Kidney capillary endothelial cell (primary cell): ENCODE data around the gene URI1.
"Not testable (repeated sequence)": the region's sequence is repeated elsewhere in the genome, so short reads cannot be mapped to it uniquely, and the experiment has no call there.

ENCODE experiments used
- DNase-seq: peaks from one replicate; pipeline ENCODE4 v3.0.0-alpha.2; 2018; ENCODE audit warnings: low spot score

URI1 gene

DNA sequence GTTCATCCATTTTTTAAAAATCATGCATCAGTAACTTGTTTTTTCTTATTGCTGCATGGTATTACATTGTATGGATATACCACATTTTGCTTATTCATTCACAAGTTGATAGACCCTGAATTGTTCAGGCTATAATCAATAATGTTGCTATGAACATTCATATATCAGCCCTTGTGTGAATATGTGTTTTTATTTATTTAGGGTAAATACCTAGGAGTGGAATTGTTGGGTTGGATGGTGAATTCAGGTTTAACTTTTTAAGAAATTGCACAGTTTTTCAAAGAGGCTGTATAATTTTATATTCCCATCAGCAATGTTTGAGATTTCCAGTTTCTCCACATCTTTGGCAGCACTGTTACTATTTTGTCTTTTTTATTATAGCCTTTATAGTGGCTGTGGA is 82.1 kb downstream of the URI1 start:
- DNase-seq = no peak

DNA sequence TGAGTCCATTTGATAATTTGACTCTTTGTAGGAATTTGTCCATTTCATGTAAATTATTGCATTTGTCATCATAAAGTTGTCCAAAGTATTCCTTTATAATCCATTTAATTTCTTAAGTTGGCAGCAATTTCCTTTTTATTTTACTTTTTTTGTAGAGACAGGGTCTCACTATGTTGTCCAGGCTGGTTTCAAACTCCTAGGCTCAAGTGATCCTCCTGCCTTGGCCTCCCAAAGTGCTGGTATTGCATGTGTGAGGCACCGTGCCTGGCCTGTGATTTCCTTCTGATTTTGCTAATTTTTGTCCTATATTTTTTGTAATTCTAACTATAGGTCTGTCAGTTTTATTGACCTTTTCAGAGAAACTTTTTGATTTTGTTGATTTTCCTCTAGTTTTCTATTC is 84.9 kb downstream of the URI1 start:
- DNase-seq = no peak

DNA sequence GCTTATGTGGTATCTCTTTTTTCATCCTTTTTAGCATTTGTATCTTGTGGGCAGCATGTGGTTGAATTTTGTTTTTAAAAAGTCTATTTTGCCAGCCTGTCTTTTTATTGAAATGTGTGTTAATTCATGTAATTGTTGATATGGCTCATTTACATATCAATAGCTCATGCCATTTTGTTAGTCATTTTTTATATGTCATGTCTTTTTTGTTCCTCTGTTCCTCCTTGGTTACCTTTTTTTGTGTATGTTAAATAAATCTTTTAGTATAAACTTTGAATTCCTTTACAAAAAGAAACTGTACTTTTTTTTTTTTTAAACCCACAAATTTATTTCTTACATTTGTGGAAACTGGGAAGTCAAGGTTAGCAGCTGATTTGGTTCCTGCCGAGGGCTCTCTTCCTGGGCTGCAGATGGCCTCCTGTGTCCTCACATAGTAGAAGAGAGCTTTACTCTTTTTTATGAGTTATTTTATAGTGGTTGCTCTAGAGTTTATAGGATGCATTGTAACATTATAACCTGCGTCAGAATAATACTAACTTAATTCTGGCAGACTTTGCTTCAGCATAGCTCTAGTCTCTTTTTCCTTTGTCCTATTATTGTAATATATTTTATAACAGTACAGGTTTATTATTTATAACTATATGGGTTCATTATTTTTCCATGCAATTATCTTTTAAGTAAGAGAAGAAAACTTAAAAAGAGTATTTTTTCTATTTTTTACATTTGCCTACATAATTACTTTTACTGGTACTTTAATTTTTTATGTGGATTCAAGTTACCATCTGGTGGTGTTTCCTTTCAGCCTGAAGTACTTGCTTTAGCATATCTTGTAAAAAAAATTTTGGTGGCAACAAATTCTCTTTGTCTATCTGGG is 86.3 kb downstream of the URI1 start:
- DNase-seq = no peak

DNA sequence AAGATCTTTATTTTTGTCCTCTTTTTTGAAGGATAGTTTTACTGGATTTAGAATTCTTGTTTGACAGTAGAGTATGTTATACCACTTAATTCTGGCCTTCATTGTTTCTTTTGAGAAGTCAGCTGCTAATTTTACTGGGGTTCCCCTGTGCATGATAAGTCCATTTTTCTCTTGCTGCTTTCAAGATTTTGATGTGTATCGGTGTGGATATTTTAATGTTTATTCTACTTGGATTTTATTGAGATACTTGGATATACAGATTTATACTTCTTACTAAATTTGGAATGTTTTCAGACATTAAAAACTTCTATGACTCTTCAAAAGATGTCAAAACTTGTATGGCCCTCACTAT is 86.9 kb downstream of the URI1 start:
- no peak for DNase-seq

- DNase-seq = no peak
Observed at GRCh38 chr19:30029721-30030510, 87.9 kb downstream of the URI1 start.

DNA sequence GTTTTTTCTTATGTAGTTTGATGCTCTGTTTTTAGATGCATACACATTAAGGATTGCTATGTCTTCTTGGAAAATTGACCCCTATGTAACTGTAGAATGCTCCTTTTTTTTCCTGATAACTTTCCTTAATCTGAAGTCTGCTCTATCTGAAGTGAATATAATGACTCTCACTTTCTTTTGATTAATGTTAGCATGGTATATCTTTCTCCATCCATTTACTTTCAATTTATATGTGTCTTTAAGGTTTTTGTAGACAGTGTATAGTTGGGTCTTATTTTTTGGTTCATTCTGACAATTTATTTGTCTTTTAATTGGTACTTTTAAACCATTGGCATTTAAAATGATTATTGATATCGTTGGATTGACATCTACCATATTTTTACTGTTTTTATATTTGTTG is 92.3 kb downstream of the URI1 start:
- DNase-seq = no peak

GRCh38 chr19:30036154-30037129 is 94.4 kb downstream of the URI1 start:
- DNase-seq = no peak

- DNase-seq = no peak
Observed at GRCh38 chr19:30037835-30038234, 95.8 kb downstream of the URI1 start.

- DNase-seq = not testable (repeated sequence)
Observed at GRCh38 chr19:30041931-30042330, 99.9 kb downstream of the URI1 start.

DNA sequence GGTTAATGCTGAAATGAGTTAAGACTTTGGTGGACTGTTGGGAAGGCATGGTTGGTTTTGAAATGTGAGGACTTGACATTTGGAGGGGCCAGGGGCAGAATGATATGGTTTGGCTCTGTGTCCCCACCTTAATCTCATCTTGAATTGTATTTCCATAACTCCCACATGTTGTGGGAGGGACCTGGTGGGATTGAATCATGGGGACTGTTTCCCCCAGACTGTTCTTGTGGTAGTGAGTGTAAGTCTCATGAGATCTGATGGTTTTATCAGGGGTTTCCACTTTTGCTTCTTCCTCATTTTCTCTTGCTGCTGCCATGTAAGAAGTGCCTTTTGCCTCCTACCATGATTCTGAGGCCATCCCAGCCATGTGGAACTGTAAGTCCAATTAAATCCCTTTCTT is 101.0 kb downstream of the URI1 start:
- DNase-seq = not testable (repeated sequence)

DNA sequence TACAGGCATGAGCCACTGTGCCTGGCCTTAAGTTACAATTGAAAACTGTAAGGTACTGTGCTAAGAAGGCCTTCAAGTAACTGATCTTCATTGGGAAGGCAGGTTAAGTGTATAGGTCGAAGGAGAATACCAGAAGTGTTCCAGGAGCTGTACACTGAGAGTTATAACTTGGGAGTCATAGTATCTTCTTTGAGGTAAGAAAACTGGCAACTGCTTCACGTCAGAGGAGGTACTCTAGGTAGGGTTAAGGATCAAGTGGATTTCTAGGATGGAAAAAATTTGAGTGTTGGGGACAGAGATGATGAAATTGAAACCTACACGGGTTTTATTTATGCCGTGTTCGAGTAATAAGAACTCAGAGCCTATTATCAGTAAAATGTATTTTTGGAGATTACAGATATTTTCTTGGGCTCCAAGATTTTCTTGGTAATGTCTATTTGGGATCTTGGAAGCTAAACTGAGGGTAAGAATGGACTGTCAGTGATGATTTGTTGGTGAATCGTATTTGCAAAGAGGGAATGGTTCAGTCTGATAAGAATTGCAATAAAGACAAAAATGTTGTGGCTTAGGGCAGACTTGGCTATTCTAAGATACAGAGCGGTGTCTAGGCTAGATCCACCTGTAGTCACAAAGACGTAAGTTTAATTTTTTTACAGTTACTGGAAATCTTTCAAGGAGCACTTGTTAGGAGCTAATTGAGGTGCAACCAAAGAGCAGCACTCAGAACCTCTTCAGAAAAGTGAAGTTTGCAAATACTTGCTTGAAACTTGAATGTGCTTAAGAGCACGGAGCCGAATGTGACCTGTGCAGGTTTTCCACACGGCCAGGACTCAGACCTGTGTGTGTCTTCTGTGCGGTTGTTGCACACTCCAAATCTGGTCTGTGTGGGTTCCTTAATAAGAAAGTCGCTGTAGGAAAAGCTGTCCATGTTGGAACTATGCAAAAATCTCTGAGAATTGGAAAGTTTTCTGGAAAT is 102.5 kb downstream of the URI1 start:
- DNase-seq = no peak

DNA sequence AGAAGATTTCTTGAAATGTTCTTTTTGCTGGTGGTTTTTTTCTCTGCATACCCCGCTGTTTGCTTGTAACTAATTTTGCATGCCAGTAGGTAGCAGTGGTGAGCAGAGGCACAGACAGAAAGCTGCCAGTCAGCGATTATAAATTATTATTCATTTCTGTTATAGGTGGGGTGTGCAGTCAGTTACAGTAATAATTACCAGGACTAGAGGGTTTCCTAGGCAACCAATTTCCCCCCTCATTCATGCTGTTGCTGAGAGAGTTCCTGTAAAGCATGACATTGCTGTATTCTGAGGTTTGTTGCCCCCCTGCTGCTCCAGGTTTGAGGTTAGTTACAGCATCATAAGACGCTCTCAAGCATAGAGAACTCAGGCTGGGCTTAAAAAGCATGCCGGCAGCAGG is 104.5 kb downstream of the URI1 start:
- peak; percentile 1 for DNase-seq

- DNase-seq = no peak
Observed at GRCh38 chr19:30047432-30047831, 105.4 kb downstream of the URI1 start.

DNA sequence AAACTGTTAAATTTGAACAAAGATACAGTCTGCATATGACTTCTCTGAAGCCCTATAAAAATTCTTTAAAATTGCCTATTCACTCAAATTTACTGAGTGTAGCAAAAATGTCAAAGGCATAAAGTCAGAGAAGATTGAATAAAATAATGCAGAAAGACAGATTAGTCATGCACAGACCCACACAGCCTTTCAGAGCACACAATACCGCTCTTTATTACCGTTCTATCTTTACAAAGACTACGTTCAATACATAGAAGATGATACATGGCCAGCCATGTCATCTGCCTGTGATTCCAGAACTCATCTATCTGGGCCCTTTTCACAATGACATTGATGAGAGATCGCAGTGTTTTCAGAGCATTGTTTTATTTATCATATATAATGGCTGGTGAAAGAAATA is 107.2 kb downstream of the URI1 start:
- no peak for DNase-seq

GRCh38 chr19:30049846-30050667 is 108.0 kb downstream of the URI1 start:
- no peak for DNase-seq

- DNase-seq = no peak
Observed at GRCh38 chr19:30052122-30053075, 110.4 kb downstream of the URI1 start.

GRCh38 chr19:30053558-30053957 is 111.5 kb downstream of the URI1 start:
- DNase-seq = no peak

GRCh38 chr19:30054210-30054609 is 112.2 kb downstream of the URI1 start:
- DNase-seq = no peak

DNA sequence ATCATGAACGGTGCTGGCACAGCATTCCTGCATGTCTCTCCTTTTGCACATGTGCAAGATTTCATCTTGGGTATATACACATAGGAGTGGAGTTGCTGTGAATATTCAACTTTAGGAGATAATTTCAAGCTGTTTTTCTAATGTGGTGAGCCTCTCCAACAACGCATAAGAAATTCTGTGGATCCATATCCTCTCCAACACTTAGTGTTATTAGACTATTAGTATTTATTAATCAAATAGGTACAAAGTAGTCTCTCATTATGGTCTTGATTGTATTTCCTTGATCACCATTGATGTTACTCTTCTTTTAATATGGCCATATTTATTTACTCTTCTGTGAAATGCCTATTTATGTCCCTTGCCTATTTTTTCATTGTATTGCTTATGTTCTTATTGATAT is 114.5 kb downstream of the URI1 start:
- DNase-seq = no peak
